Hematopoietic multipotent progenitor cell treated with erythropoietin and hydrocortisone succinate and interleukin-3 and kit ligand, for 8 days (in vitro differentiated cells): ENCODE results near the gene NRF1.
A peak's percentile ranks its signal among the peaks of the same experiment; 100 is the strongest.

Source experiments
- DNase-seq: peaks from one replicate; pipeline ENCODE4 v3.0.0-alpha.2; 2015

Gene NRF1

DNA sequence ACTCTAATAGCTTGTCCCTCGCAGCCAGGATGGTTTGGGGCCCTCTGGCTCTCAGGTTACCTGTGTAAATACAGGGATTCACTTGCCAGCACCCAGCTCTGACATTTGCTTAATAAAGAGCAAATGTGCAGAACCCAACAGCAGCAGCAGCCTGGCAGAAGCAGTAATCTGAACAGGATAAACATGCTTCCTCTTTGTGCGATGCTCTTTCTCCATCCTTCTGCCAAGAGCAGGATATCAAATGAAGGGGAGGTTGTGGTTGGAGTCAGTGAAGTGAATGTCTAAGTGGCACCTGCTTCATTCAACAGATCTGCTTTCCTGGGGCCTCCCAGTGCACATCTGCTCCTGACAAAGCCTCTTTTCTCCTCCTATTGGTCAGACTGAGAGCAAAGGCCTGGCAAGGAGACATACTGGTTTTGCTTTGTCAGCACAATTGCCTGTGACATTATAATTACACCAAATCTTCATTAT lies 130.3 kb downstream of the NRF1 start:
- no peak for DNase-seq

DNA sequence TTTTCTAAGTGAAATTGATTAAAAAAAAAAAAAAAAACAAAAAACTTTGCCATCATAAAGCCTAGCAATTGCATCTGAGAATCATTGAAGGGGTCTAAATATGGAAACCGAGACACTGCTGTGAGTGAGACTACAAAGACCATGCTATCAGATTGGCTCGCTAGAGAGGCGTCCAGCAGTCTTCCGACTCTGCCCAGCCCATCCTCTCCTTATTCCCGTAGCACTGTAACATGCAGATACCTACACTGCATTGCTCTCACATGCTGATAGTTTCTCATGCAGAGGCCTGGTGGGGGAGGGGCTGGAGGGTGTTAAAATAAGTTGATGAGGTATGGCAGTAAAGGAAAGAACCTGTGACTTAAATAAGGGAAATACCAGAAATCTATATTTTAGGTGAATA lies 130.7 kb downstream of the NRF1 start:
- DNase-seq, result no peak

DNA sequence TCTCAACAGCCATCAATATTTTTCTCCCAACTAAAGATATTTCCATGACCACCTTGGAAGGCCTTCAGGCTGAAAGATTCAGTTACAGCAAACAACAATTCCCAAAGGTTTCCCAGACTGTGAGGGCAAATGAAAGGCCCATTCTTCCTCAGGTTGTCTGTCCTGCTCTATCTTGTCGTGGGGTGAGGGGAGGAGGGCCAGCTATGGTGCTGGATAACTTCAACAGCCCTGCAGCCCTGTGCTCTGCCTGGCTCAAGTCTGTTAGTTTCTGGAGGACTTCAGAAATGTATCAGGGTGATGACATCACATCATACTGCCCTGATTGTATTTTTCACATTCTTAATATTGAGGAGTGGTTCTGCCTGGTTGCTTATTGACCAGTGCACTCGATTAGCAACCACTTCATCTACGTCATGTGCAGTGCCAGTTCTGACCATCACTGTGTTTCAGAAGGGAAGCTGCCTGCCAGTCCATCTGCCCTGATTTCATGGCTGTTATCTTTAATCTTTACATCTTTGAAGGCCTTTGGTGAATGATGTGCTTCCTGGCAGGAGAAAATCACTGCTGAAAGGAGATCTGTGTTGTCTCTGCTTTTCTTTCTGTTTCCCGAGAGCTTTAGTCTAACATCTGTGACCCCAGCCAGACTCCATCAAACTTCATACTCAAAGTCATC lies 135.5 kb downstream of the NRF1 start:
- no peak for DNase-seq

- no peak for DNase-seq
Measured at GRCh38 chr7:129748356-129749109, 137.0 kb downstream of the NRF1 start.

GRCh38 chr7:129750091-129750490 lies 138.6 kb downstream of the NRF1 start:
- peak; percentile 96 for DNase-seq

- no peak for DNase-seq
Measured at GRCh38 chr7:129750501-129750900, 139.0 kb downstream of the NRF1 start.

- peak; percentile 40 for DNase-seq
Measured at GRCh38 chr7:129751916-129752315, 140.4 kb downstream of the NRF1 start.

GRCh38 chr7:129752760-129753159 lies 141.2 kb downstream of the NRF1 start:
- no peak for DNase-seq

DNA sequence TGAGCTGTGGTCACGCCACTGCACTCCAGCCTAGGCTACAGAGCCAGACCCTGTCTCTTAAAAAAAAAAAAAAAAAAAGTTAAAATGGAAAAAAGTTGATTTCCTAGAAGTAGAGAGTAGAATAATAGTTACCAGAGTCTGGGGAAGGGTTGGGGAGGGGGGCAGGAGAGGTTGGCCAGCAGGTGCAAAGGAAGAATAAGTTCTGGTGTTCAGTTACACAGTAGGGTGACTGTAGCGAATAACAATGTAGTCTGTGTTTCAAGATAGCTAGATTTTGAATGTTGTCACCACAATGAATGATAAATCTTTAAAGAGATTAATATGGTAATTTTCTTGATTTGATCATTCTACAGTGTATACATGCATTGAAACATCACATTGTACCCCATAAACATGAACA lies 142.9 kb downstream of the NRF1 start:
- DNase-seq, result no peak

DNA sequence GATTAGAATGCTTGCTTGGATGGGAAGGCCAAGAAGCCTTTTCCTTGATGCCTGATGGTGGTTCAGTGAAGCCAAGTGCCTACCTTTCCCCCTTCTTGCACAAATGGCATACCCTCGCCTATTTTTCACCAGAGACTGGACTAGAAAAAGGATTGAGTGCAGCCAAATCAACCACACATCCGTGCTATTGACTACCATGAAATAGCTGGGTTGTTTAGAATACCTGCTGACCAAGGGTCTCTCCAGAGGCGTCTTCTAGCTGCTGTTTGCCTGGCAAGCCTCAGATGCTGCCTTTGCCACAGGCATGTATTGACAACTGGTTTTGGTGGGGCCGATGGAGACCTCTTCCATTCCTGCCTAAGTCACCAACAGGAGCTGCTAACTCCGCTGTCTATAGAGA lies 146.5 kb downstream of the NRF1 start:
- no peak for DNase-seq

- DNase-seq, result no peak
Measured at GRCh38 chr7:129762387-129762969, 151.0 kb downstream of the NRF1 start.

DNA sequence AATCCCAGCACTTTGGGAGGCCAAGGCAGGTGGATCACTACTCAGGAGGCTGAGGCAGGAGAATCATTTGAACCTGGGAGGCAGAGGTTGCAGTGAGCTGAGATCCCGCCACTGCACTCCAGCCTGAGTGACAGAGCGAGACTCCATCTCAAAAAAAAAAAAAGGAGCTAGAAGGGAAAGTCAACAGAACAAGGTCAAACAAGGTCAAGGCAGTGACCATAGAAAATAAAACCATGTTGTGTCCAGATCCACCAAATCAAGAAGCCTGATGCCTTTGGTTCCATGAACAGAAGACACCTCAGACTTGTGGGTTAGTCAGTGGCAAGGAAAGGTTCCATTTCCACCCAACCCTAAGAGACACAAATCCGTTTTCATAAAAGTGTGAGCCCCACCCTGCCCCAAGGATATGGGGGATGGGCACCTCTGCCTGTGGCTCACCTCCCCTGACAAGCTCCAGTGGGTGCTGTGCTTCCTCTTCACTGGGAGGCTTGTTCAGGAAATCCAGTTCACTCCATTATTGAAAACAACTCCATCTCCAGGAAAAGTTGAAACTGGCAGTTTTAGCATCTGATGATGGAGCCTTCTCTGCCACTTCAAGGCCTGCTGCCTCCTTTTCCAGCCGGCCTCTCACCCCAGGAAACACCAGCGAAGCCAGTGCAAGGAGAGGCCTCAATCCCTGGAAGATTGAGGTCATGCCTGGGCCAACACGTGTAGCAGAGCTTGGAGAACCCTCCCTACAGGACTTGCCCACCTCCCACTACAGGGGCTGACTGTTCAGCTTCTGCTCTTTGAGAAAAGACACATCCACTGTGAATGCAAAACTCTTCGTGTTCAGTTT lies 152.9 kb downstream of the NRF1 start:
- DNase-seq, result no peak

DNA sequence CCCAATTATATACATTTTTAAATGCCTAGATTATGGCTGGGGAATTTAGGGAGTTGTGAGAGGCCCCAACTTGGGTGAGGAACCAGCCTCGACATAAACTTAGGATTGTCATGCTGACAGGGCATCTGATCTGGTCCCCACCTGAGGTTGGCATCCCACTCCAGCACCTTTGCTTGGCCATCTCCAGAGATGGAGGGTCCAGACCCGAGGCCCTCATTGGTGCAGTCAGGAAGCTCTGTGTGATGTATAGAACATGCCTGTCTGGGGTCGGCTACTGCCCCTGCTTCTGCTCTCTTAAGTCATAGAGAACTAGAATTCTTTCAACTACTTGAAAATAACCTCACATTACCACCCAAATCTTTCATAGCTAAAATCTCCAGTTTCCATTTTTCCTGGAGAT lies 153.8 kb downstream of the NRF1 start:
- no peak for DNase-seq

GRCh38 chr7:129767120-129768015 lies 155.8 kb downstream of the NRF1 start:
- no peak for DNase-seq

- peak; percentile 74 for DNase-seq
Measured at GRCh38 chr7:129768614-129769399, 157.3 kb downstream of the NRF1 start.

- no peak for DNase-seq
Measured at GRCh38 chr7:129769400-129769774, 157.9 kb downstream of the NRF1 start.

- DNase-seq, result no peak
Measured at GRCh38 chr7:129769866-129770808, 158.6 kb downstream of the NRF1 start.

GRCh38 chr7:129771201-129771927 lies 159.8 kb downstream of the NRF1 start:
- DNase-seq, result peak; percentile 89

GRCh38 chr7:129771928-129772479 lies 160.5 kb downstream of the NRF1 start:
- DNase-seq, result no peak
